ENCODE results near the gene SGPL1. TPM values are rescaled to one million over a fixed set of nuclear protein-coding genes. Genes with fewer than 3 reads are reported as not detected.
A peak's percentile ranks its signal among the peaks of the same experiment; 100 is the strongest.

The SGPL1 gene
- total RNA-seq, 1 experiment from 2014 or later = 69.4 TPM

GRCh38 chr10:70830164-70830563 lies 14.4 kb downstream of the SGPL1 start:
- CTCF ChIA-PET = no interaction called here
- peaks cover 0 to 1% of the 10 kb centered on the region in 2 experiments; a peak in 1 of 4 replicates for H3K36me3 ChIP-seq (ENCODE audit: control insufficient read depth in 1 of 2, insufficient read depth in 2 of 2, low read length in 2 of 2)
- DNase-seq (ENCODE audit: low read depth, low spot score) (no peak), ATAC-seq (no peak)
- H3K4me1 ChIP-seq (ENCODE audit: control insufficient read depth in 1 of 2, insufficient read depth in 2 of 2, low read length in 2 of 2) = peaks cover 0 to 26% of the 10 kb centered on the region in 2 experiments; a peak in 2 of 4 replicates
- peaks cover 5% of the 10 kb centered on the region; the same call in 1 of the 2 replicates for H4K20me1 ChIP-seq (ENCODE audit: insufficient read depth)
- RAD21 ChIA-PET (ENCODE audit: low non-redundant PET in 1 of 2, low total read pairs in 2 of 2, uncharacterized antibody in 2 of 2, unreplicated experiment in 2 of 2) = no interaction called here
- H3K79me2 ChIP-seq (ENCODE audit: insufficient read depth, low read length) = peaks cover 86% of the 10 kb centered on the region
- BruUV-seq (replicated peaks) = no TSS peak
- peak overlapping the region; percentile 16 for H3K4me2 ChIP-seq (ENCODE audit: low read length)
- no peaks in the 10 kb centered on the region for H3K27me3 ChIP-seq (ENCODE audit: insufficient read depth, low read length)
- no peak for TF ChIP-seq RAD21 (IDR thresholded peaks at IDR 0.05; ENCODE audit: low read depth)
- no peak for TF ChIP-seq YY1 (IDR thresholded peaks at IDR 0.05; ENCODE audit: extremely low read depth, insufficient replicate concordance, low read depth, low read length)
- TF ChIP-seq SRF (IDR thresholded peaks at IDR 0.05; ENCODE audit: low read depth) = no peak
- TF ChIP-seq EGR1 (IDR thresholded peaks at IDR 0.05; ENCODE audit: low read depth) = no peak
- TF ChIP-seq SP1 (IDR thresholded peaks at IDR 0.05; ENCODE audit: low read depth) = peak; percentile 30; the same call in 1 of the 2 replicates
- TF ChIP-seq JUND (IDR thresholded peaks at IDR 0.05) = peak; percentile 23; the same call in 1 of the 2 replicates
- no peak for TF ChIP-seq CBX3 (IDR thresholded peaks at IDR 0.05; ENCODE audit: low read depth)
- H3K9me3 ChIP-seq (ENCODE audit: control insufficient read depth in 1 of 2, insufficient read depth in 1 of 2, low read depth in 1 of 2, low read length in 2 of 2) = no peaks in the 10 kb centered on the region
- H3K9ac ChIP-seq (ENCODE audit: low read length) = no peak overlapping the region
- intact Hi-C loops (cut with micrococcal nuclease) = no loop called here
- H2AFZ ChIP-seq (ENCODE audit: low read depth, low read length, poor library complexity, severe bottlenecking) = no peak overlapping the region
- POLR2A ChIA-PET = no interaction called here
- H3K4me3 ChIP-seq (replicated peaks in 1 of 2; ENCODE audit: low read depth in 1 of 2, low read length in 2 of 2) = no peak overlapping the region
- no peak overlapping the region for H3K27ac ChIP-seq (ENCODE audit: low read depth, low read length)
- H3K9me2 ChIP-seq (ENCODE audit: insufficient read depth) = no peaks in the 10 kb centered on the region

DNA sequence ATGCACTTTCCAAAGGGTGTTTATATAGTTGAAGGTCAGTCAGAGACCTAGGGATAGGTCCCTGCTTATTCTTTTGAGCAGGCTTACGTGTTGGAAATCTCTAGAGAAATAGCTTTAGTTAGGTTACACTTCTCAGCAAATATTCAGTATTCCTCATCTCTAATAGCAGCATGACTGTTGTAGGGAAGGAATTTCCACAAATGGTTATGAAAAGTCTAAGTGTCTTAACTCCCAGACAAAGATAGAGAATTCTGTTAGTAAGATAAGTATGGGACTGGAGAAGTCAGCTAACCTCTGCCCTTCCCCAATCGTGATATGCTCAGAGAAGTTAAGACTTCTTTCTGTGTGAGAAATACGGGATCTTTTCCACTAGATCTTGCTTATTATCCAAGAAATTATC lies 16.5 kb downstream of the SGPL1 start:
- H2AFZ ChIP-seq (ENCODE audit: low read depth, low read length, poor library complexity, severe bottlenecking) = no peak overlapping the region
- no peak overlapping the region for H3K27ac ChIP-seq (ENCODE audit: low read depth, low read length)
- RAD21 ChIA-PET (ENCODE audit: low non-redundant PET in 1 of 2, low total read pairs in 2 of 2, uncharacterized antibody in 2 of 2, unreplicated experiment in 2 of 2) = no interaction called here
- DNase-seq (ENCODE audit: low read depth, low spot score) (no peak), ATAC-seq (no peak)
- CTCF ChIA-PET = no interaction called here
- no peaks in the 10 kb centered on the region; a peak in 2 of 4 replicates for H3K36me3 ChIP-seq (ENCODE audit: control insufficient read depth in 1 of 2, insufficient read depth in 2 of 2, low read length in 2 of 2)
- no peak overlapping the region for H3K4me3 ChIP-seq (replicated peaks in 1 of 2; ENCODE audit: low read depth in 1 of 2, low read length in 2 of 2)
- intact Hi-C loops (cut with micrococcal nuclease) = no loop called here
- TF ChIP-seq ZFX (IDR thresholded peaks at IDR 0.05) = no peak
- H3K9ac ChIP-seq (ENCODE audit: low read length) = no peak overlapping the region
- BruUV-seq (replicated peaks) = no TSS peak
- H3K27me3 ChIP-seq (ENCODE audit: insufficient read depth, low read length) = no peaks in the 10 kb centered on the region
- H3K4me2 ChIP-seq (ENCODE audit: low read length) = no peak overlapping the region
- H3K9me3 ChIP-seq (ENCODE audit: control insufficient read depth in 1 of 2, insufficient read depth in 1 of 2, low read depth in 1 of 2, low read length in 2 of 2) = no peaks in the 10 kb centered on the region
- POLR2A ChIA-PET = no interaction called here
- H4K20me1 ChIP-seq (ENCODE audit: insufficient read depth) = peaks cover 5% of the 10 kb centered on the region; the same call in 1 of the 2 replicates
- H3K4me1 ChIP-seq (ENCODE audit: control insufficient read depth in 1 of 2, insufficient read depth in 2 of 2, low read length in 2 of 2) = peaks cover 0 to 26% of the 10 kb centered on the region in 2 experiments; a peak in 2 of 4 replicates
- H3K79me2 ChIP-seq (ENCODE audit: insufficient read depth, low read length) = peaks cover 78% of the 10 kb centered on the region
- H3K9me2 ChIP-seq (ENCODE audit: insufficient read depth) = no peaks in the 10 kb centered on the region

Measured in HCT116 (cell line).